Endothelial cell (in vitro differentiated cells): ENCODE data around the gene PRSS1. TPM values are rescaled to one million over a fixed set of nuclear protein-coding genes. Genes with fewer than 3 reads are reported as not detected.

ENCODE experiments used
- DNase-seq: peaks from one replicate; pipeline ENCODE4 v3.0.0; 2021; ENCODE audit warnings: low spot score
- H3K27ac Mint-ChIP-seq: one replicate; pipeline ENCODE4 v1.8.0; 2021; ENCODE audit warnings: mixed read lengths, inconsistent platforms; ENCODE audit not compliant: unreplicated experiment
- H3K27me3 Mint-ChIP-seq: one replicate; pipeline ENCODE4 v1.8.0; 2021; ENCODE audit warnings: mild to moderate bottlenecking, moderate library complexity, mixed read lengths, inconsistent platforms; ENCODE audit not compliant: unreplicated experiment
- H3K36me3 Mint-ChIP-seq: one replicate; pipeline ENCODE4 v1.8.0; 2021; ENCODE audit warnings: mild to moderate bottlenecking, low read depth, mixed read lengths, inconsistent platforms; ENCODE audit not compliant: unreplicated experiment
- H3K4me1 Mint-ChIP-seq: one replicate; pipeline ENCODE4 v1.8.0; 2021; ENCODE audit warnings: mild to moderate bottlenecking, mixed read lengths, inconsistent platforms; ENCODE audit not compliant: unreplicated experiment
- H3K4me3 Mint-ChIP-seq: one replicate; pipeline ENCODE4 v1.8.0; 2021; ENCODE audit warnings: mild to moderate bottlenecking, mixed read lengths, inconsistent platforms; ENCODE audit not compliant: unreplicated experiment
- H3K9me3 Mint-ChIP-seq: one replicate; pipeline ENCODE4 v1.8.0; 2021; ENCODE audit warnings: mixed read lengths, inconsistent platforms; ENCODE audit not compliant: unreplicated experiment
- total RNA-seq: library from RNA; stranded (reverse); fragmentation: NEBNext Ultra II Directional; extraction: Animal tissue kit (Norgen Biotek cat#: 25700); gene quantifications from one replicate; pipeline ENCODE4 v1.2.1, GENCODE V29; 2021; ENCODE audit not compliant: unreplicated experiment
- TF ChIP-seq, protein P1 (sequence below): fragments of 200-600 bp; sonication (generic); IDR thresholded peaks from one replicate; pipeline ENCODE4 v1.5.0; 2021; ENCODE audit warnings: antibody characterized with exemption; ENCODE audit not compliant: unreplicated experiment

Gene PRSS1
- total RNA-seq, 1 donor from 2014 or later: 0.82 TPM

DNA sequence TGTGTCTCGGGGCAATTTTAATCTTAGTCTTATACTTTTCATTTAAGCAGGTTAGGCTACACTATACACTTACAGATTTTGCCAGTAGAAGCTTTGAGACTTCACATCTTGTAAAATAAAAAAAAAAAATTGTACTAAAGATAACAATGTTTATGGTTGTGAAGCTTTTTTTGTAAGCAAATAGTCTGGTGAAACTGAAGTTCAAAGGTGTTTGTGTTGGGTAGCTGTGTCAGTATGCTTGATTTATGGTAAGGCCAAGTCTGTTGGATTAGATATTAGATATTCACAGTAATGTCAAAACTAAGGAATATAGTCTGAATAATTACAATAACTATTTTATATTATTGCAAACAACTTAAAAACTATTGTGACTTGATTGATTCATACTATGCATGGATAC lies 31.0 kb upstream of the PRSS1 start:
- no peaks in the 10 kb centered on the region for H3K36me3 Mint-ChIP-seq
- no peaks in the 10 kb centered on the region for H3K9me3 Mint-ChIP-seq
- H3K4me1 Mint-ChIP-seq: peaks cover 17% of the 10 kb centered on the region
- no peaks in the 10 kb centered on the region for H3K27me3 Mint-ChIP-seq
- no peak overlapping the region for H3K4me3 Mint-ChIP-seq
- no peak overlapping the region for H3K27ac Mint-ChIP-seq
- TF ChIP-seq, protein P1, sequence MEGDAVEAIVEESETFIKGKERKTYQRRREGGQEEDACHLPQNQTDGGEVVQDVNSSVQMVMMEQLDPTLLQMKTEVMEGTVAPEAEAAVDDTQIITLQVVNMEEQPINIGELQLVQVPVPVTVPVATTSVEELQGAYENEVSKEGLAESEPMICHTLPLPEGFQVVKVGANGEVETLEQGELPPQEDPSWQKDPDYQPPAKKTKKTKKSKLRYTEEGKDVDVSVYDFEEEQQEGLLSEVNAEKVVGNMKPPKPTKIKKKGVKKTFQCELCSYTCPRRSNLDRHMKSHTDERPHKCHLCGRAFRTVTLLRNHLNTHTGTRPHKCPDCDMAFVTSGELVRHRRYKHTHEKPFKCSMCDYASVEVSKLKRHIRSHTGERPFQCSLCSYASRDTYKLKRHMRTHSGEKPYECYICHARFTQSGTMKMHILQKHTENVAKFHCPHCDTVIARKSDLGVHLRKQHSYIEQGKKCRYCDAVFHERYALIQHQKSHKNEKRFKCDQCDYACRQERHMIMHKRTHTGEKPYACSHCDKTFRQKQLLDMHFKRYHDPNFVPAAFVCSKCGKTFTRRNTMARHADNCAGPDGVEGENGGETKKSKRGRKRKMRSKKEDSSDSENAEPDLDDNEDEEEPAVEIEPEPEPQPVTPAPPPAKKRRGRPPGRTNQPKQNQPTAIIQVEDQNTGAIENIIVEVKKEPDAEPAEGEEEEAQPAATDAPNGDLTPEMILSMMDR: no peak
- no peak for DNase-seq

DNA sequence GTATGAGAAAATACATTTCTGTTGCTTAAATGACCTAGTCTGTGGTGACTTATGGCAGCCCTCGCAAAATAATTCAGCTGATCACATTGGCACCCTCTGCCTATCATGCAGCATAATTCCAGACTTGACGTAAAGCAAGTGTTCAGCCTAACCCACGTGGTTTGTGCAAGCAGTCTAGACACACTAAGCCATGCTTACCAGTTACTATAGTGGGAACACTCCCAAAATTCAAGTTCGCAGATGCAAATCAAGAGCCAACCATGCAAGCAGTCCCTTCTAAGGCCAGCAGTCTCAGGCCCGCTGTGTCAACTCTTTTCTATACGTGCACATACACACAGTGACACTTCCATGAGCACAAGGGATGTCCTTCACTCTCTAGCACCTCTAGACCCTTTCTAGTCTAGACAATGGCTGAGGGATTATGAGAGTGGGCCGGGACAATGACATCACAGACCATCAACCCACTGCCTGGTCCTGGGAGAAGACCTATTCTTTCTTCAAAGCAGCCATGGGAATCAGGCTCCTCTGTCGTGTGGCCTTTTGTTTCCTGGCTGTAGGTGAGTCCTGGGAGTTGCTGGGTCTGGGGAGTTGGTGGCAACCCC lies 29.0 kb upstream of the PRSS1 start:
- TF ChIP-seq, protein P1: no peak
- no peaks in the 10 kb centered on the region for H3K9me3 Mint-ChIP-seq
- no peaks in the 10 kb centered on the region for H3K36me3 Mint-ChIP-seq
- H3K27ac Mint-ChIP-seq: no peak overlapping the region
- no peak for DNase-seq
- H3K4me3 Mint-ChIP-seq: no peak overlapping the region
- peaks cover 7% of the 10 kb centered on the region for H3K4me1 Mint-ChIP-seq
- no peaks in the 10 kb centered on the region for H3K27me3 Mint-ChIP-seq

DNA sequence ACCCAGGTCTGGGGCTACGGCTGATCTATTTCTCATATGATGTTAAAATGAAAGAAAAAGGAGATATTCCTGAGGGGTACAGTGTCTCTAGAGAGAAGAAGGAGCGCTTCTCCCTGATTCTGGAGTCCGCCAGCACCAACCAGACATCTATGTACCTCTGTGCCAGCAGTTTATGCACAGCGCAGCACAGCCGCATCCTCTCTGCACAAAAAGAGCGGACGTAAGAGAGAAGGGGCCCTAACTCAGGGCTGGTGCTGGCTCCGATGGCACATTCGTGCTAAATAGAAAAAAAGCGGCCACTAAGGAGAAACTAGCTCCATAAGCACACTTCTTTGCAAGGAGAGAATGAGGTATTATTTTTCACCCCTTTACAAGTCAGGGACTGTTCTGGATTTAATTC lies 28.3 kb upstream of the PRSS1 start:
- H3K9me3 Mint-ChIP-seq: no peaks in the 10 kb centered on the region
- peaks cover 7% of the 10 kb centered on the region for H3K4me1 Mint-ChIP-seq
- H3K27me3 Mint-ChIP-seq: no peaks in the 10 kb centered on the region
- H3K36me3 Mint-ChIP-seq: no peaks in the 10 kb centered on the region
- no peak overlapping the region for H3K4me3 Mint-ChIP-seq
- no peak for DNase-seq
- TF ChIP-seq, protein P1: no peak
- no peak overlapping the region for H3K27ac Mint-ChIP-seq

DNA sequence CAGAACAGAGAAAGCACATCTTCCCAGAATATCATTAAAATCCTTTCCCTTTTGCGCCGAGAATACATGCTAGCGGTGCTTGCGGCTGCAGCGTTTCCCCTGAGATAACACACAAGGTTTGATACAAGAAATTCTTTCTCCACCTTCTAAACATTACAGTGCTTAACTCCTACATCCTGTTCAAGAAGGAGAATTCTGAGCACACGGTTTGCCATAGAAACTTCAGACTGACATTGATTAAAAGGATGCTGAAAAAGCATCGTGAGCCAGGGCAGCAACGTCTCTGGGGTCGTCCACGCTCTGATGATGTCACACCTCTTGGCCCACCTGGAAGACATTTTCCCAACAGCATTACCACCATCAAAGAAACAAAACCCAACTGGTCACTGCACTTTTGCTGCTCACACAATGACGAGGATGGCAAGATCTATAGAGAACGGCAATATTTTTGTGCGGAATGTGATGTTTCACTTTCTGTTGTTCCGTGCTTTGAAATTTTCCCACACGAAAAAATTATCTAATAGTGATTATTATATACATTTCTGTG lies 27.0 kb upstream of the PRSS1 start:
- Mint-ChIP-seq H3K27ac (no peak overlapping the region), H3K4me1 (peaks cover 10% of the 10 kb centered on the region), H3K27me3 (no peaks in the 10 kb centered on the region), H3K36me3 (no peaks in the 10 kb centered on the region), H3K9me3 (no peaks in the 10 kb centered on the region), H3K4me3 (no peak overlapping the region)
- TF ChIP-seq, protein P1: no peak
- DNase-seq: no peak

DNA sequence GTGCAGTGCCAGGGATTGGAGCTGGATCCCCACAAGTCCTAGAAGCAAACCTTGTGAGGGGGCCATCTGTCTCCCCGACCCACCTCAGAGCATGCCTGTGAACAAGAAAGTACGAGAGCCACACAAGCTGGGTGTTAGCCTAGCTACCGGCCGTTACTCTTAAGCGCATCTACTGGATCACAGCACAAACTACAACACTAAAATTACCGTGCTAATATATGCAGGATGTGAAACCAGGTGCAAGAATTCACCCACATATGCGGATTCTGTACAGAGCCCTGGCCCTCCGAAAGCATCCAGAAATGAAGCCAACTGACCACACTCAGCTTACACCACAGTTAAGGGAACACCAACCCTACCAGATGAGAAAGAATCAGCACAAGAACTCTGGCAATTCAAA lies 16.0 kb upstream of the PRSS1 start:
- Mint-ChIP-seq H3K4me3 (no peak overlapping the region), H3K27ac (no peak overlapping the region)
- TF ChIP-seq, protein P1: no peak

More for the DNA sequence above, 16.0 kb upstream of the PRSS1 start:
- Mint-ChIP-seq H3K4me1 (no peaks in the 10 kb centered on the region), H3K27me3 (no peaks in the 10 kb centered on the region), H3K36me3 (no peaks in the 10 kb centered on the region), H3K9me3 (no peaks in the 10 kb centered on the region)
- no peak for DNase-seq
